ENCODE results near the gene CACNA2D4.

CACNA2D4 gene

DNA sequence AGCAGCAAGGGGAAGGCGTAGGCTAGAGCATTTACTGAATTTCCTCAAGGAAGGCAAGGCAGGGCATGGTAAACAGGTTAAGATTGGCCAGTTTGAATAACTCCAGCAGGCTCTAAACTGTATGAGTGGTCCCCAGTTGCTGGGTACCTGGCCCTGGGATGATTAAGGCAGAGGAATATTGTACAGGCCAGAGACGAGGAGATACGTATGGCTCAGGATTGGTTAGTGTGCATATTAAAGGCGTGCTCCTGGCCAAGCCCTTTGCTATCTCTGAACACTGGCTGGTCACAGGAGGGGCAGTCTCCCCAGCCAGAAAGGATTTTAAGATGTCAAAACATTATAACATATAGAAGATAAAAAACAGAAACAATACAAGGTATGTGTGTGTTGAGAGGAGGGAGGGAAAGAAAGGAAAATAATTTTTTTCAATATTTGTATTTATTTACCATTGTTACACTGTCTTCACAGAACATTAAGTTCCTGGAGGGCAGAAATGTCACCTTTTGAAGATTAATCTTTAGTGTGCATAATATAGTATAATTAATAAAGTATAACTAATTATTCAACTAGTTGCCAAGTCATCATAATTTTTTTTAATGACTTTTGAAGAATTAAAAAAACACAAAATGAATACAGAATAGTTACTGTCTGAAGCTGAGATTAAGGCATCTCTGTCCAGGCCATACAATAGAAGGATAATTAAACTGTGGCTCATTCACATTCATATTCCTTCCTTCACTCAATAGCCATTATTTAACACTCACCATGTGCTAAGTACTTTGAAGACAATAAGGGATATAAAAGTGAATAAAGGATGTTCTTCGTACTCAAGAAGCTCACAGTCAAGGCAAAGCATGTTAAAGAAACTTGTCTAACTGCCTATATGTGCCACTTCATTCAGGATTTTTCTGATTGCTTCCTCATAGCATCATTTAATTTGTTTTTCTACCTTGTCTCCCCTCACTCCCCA, 43.9 kb upstream of the CACNA2D4 start:
- no peak overlapping the region for H3K4me3 ChIP-seq (ENCODE audit: low read length)
- H2AFZ ChIP-seq (ENCODE audit: low read depth, low read length) = no peak overlapping the region
- no peak overlapping the region for H3K9ac ChIP-seq (ENCODE audit: low read length)
- H3K4me2 ChIP-seq (ENCODE audit: low read length) = no peak overlapping the region
- H4K20me1 ChIP-seq (ENCODE audit: insufficient read depth, low read length) = no peaks in the 10 kb centered on the region
- H3K27ac ChIP-seq (ENCODE audit: low read length) = no peak overlapping the region
- no peaks in the 10 kb centered on the region for H3K27me3 ChIP-seq (ENCODE audit: low read depth, low read length)
- TF ChIP-seq, protein P1, sequence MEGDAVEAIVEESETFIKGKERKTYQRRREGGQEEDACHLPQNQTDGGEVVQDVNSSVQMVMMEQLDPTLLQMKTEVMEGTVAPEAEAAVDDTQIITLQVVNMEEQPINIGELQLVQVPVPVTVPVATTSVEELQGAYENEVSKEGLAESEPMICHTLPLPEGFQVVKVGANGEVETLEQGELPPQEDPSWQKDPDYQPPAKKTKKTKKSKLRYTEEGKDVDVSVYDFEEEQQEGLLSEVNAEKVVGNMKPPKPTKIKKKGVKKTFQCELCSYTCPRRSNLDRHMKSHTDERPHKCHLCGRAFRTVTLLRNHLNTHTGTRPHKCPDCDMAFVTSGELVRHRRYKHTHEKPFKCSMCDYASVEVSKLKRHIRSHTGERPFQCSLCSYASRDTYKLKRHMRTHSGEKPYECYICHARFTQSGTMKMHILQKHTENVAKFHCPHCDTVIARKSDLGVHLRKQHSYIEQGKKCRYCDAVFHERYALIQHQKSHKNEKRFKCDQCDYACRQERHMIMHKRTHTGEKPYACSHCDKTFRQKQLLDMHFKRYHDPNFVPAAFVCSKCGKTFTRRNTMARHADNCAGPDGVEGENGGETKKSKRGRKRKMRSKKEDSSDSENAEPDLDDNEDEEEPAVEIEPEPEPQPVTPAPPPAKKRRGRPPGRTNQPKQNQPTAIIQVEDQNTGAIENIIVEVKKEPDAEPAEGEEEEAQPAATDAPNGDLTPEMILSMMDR (IDR thresholded peaks at IDR 0.05; ENCODE audit: low read depth, low read length) = no peak
- no peak for TF ChIP-seq EZH2phosphoT487 (IDR thresholded peaks at IDR 0.05; ENCODE audit: low read depth)
- H3K4me1 ChIP-seq (ENCODE audit: low read length) = no peaks in the 10 kb centered on the region
- H3K36me3 ChIP-seq (replicated peaks; ENCODE audit: low read depth, low read length) = peaks cover 7% of the 10 kb centered on the region
- no peaks in the 10 kb centered on the region for H3K9me3 ChIP-seq (ENCODE audit: insufficient read depth, low read length)
- H3K79me2 ChIP-seq (ENCODE audit: low read length) = no peaks in the 10 kb centered on the region

DNA sequence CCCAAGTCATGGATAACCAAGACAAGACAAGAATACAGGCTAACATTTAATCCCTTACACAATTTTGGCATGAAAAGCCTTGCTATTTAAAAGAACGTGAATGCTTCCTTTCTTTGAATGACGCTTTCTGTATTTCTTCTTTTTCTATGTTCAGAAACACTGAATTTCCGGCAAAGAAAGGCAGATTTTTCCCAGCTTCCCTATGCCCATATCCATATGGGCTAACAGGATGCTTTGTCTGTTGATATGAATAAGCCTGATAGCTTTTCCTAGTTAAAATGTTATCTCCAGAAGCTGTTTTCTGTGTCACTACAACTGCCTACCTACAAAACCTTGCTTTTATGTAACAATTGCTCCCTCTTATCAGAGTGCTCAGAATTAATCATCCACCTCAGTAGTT, 38.3 kb upstream of the CACNA2D4 start:
- H3K4me3 ChIP-seq (ENCODE audit: low read length) = no peak overlapping the region
- no peak overlapping the region for H2AFZ ChIP-seq (ENCODE audit: low read depth, low read length)
- no peak overlapping the region for H3K9ac ChIP-seq (ENCODE audit: low read length)
- H3K9me3 ChIP-seq (ENCODE audit: insufficient read depth, low read length) = no peaks in the 10 kb centered on the region
- H4K20me1 ChIP-seq (ENCODE audit: insufficient read depth, low read length) = no peaks in the 10 kb centered on the region
- no peaks in the 10 kb centered on the region for H3K79me2 ChIP-seq (ENCODE audit: low read length)
- H3K27me3 ChIP-seq (ENCODE audit: low read depth, low read length) = no peaks in the 10 kb centered on the region
- TF ChIP-seq, protein P1 (IDR thresholded peaks at IDR 0.05; ENCODE audit: low read depth, low read length) = no peak
- no peak for TF ChIP-seq EZH2phosphoT487 (IDR thresholded peaks at IDR 0.05; ENCODE audit: low read depth)
- no peak overlapping the region for H3K4me2 ChIP-seq (ENCODE audit: low read length)
- no peak overlapping the region for H3K27ac ChIP-seq (ENCODE audit: low read length)
- H3K4me1 ChIP-seq (ENCODE audit: low read length) = no peaks in the 10 kb centered on the region
- H3K36me3 ChIP-seq (replicated peaks; ENCODE audit: low read depth, low read length) = peaks cover 14% of the 10 kb centered on the region

DNA sequence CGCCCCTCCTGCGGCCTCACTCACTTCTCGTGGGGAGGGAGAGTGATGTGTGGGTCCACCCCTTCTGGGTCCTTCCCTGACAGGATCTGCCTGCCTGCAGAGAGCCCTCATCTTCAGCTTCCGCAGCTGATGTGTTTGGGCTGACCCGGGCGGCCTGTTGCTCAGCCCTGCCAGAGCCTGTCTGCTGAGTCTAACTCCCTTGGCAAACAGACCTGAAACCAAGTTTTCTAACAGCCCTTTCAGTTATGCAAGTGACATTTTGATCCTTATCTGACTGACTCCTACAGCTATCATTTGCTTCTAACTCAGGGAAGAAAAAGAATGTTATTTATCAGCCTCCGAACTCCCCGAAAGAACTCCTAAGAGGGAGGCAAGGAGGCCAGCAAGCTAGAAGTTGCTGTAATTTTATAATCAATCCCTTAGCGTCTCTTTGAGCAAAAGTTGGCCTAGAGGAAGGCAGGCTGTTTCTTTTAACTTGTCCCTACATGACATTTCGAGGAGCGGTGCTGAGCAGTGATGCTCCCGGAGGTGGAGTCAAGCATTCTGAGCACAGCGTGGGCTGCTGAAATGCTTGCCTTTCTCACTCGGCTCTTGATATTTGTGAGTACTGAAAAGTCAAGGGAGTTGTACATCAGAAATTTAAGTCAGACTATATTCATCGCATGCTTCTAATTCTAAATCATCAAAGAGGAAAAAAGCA, 31.5 kb upstream of the CACNA2D4 start:
- Histone ChIP-seq H3K9ac (ENCODE audit: low read length) (no peak overlapping the region), H3K27ac (ENCODE audit: low read length) (no peak overlapping the region), H3K4me2 (ENCODE audit: low read length) (no peak overlapping the region), H3K27me3 (ENCODE audit: low read depth, low read length) (no peaks in the 10 kb centered on the region), H3K4me1 (ENCODE audit: low read length) (no peaks in the 10 kb centered on the region), H2AFZ (ENCODE audit: low read depth, low read length) (no peak overlapping the region), H3K9me3 (ENCODE audit: insufficient read depth, low read length) (no peaks in the 10 kb centered on the region), H3K4me3 (ENCODE audit: low read length) (no peak overlapping the region), H3K79me2 (ENCODE audit: low read length) (no peaks in the 10 kb centered on the region), H3K36me3 (replicated peaks; ENCODE audit: low read depth, low read length) (peaks cover 25% of the 10 kb centered on the region), H4K20me1 (ENCODE audit: insufficient read depth, low read length) (no peaks in the 10 kb centered on the region)
- TF ChIP-seq, protein P1 (IDR thresholded peaks at IDR 0.05; ENCODE audit: low read depth, low read length) = no peak
- no peak for TF ChIP-seq EZH2phosphoT487 (IDR thresholded peaks at IDR 0.05; ENCODE audit: low read depth)

DNA sequence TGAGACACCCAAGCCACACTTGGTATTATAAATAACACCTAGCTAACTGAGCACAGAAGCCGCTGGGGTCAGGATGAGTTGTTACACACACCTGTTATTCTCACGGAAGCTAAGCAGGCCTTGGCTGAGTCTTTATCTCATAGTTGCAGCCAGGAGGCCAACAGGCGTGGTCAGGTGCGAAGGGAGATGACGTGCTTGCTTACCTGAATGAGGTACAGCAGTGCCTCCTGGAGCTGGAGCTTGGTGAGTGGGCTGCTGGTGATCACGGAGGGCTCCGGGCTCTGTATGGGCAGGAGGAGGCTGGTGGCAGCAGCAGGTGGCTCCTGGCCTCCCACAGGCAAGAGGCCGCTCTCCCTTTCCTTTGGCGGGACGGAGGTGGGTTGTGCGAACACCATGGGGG, 30.4 kb upstream of the CACNA2D4 start:
- Histone ChIP-seq H3K27me3 (ENCODE audit: low read depth, low read length) (no peaks in the 10 kb centered on the region), H3K36me3 (replicated peaks; ENCODE audit: low read depth, low read length) (peaks cover 25% of the 10 kb centered on the region), H3K4me1 (ENCODE audit: low read length) (no peaks in the 10 kb centered on the region), H3K4me3 (ENCODE audit: low read length) (no peak overlapping the region), H2AFZ (ENCODE audit: low read depth, low read length) (no peak overlapping the region), H3K79me2 (ENCODE audit: low read length) (no peaks in the 10 kb centered on the region), H4K20me1 (ENCODE audit: insufficient read depth, low read length) (no peaks in the 10 kb centered on the region), H3K27ac (ENCODE audit: low read length) (no peak overlapping the region), H3K4me2 (ENCODE audit: low read length) (no peak overlapping the region), H3K9me3 (ENCODE audit: insufficient read depth, low read length) (no peaks in the 10 kb centered on the region), H3K9ac (ENCODE audit: low read length) (no peak overlapping the region)
- TF ChIP-seq, protein P1 (IDR thresholded peaks at IDR 0.05; ENCODE audit: low read depth, low read length) = no peak
- no peak for TF ChIP-seq EZH2phosphoT487 (IDR thresholded peaks at IDR 0.05; ENCODE audit: low read depth)
